NCI-H510A (cell line): ENCODE results near the gene GFRA1.

Experiments used
- DNase-seq: peaks from one replicate; lab custom pipeline; 2025; lab: John Stamatoyannopoulos, UW

The GFRA1 gene

DNA sequence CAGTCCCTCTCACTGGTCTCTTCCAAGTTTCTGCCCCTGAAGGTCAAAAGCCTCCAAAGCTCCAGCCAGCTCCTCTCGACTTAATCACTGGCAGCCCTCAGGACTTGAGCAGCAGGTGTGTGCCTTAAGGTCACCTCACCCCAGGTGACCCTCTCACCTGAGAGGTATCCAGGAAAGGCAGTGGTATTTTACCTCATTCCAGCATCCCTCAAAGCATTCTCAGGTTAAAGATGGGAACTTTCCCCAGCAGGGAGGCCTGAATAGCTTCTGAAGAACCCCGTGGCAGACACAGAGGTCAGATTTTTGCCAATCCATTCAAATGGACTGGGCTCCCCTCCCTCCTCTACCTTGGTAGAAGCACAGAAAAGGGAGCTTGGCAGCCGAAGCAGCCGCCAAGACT is 148.2 kb downstream of the GFRA1 start:
- DNase-seq, result no peak

DNA sequence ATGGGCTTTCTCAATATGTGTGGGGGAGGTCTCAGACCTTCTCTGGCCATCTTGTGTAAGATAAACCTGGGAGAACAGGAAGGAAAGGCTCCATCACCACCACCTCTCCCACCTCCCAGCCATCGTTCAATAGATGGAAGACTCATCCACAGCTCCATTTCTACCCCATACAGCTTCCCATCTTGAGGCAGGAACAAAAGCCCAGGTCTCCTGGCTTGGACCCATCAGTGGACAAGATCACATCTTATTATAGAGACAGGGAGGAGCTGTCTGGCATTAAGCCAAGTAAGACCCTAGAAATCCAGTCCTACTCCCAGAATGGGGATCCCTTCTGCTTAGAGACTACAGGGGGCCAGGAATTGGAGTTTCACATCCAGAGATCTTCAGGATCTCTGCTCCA is 150.3 kb downstream of the GFRA1 start:
- DNase-seq, result no peak

DNA sequence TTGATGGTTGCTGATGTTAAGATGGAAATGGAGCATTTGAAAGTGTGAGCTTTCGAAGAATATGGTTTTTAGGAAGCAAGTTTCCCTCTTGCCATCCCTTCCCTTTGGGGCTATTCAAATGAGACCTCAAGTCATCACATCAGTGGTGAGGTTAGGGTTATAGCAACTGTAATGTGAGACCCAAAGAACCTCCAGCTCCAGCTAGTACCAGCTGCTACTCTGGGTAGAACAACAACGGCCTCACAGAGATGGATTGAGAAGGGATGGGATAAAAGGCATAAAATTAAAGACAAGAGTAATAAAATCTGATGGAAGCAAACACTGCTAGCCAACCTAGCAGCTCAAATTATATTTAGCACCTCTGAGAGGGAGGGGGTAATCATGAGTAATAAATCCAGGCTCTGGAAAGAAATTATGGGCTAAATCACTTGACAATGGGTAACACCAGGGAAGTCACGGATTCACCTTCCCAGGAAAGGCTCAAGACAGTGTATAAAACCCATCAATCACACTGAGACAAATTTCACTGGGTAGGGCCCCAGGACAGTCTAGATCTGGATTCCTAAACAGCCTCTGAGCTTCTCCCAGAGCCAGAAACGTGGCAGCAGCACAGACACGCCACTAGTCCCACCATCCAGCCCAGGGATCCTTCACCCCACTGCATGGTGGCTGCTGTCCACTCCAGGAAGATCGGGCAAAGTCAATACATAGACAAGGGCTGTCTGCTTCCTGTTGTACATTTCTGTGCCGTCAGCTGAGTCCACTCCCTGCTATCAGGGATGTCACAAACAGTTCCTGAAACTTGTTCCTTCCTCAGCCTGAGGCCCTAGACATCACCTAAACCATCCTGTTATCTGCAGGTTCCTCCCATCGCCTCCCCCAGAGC is 151.1 kb downstream of the GFRA1 start:
- no peak for DNase-seq

DNA sequence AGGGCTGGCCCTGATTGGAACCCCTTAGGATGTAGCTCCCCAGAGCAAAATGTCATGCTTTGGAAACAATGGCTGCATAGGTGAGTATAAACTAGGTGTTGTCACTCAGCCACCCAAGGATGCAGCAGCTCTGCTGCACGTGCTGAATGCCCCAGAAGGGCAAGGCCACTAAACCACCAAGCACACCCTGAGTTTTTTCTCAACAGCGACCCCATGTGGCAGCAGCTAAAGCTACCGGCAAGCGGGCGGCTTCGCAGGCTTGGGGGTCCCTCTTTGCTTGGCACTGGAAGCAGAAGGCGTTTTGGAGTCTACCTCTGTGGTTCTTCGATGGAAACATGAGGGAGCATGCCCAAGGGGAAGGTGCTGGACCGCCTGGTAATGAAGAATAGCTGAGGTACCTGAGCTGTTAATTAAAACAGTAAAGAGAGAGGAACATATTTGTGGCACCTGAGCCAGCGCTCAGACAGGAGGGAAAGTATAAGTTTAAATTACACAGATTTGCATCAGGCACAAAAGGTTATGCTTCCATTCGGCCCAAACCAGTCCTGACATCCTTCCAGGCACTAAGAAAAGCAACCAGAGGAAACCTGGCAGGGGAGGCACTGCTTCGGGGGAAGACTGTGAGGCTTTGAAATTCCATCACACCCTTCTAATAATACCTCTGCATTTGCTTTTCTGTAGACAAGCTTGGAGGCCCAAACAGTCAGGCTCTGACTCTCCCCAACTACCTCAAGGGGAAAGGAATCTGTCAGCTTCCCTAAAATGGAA is 152.1 kb downstream of the GFRA1 start:
- DNase-seq, result no peak

DNA sequence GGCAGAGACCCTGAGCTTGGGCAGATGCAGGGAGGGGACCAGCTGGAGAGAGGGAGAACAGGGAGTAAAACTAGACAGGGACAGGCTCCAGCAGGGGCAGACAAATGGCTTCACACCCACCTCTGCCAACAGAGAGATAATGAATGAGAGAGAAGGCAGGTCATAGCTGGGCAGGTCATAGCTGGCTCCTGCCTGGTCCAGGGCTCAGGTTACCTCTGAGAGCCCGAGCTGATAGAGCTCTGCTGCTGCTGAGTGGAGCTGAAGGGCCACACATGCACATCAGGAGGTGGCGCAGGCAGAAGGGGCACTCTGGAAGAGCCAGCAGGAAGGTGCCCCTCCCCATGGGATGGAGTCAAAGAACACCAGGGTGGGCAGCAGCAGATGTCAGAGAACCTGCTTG is 154.2 kb downstream of the GFRA1 start:
- no peak for DNase-seq

DNA sequence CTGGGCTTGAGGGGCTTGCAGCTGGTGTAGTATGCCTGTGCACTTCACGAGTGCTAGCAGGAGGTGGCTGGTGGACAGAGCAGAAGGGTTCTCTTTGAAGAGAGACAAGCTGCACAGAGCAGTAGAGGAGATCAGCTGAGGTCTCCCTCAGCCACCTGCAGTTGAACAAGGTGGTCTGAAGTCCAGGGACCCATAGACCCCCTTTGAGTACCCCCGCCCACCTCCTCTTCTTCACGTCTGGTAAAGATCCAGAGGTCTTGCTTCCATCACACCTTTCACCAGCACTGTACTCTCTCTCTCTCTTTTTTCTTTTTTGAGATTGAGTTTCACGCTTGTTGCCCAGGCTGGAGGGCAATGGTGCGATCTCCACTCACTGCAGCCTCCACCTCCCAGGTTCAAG is 157.2 kb downstream of the GFRA1 start:
- DNase-seq, result no peak

DNA sequence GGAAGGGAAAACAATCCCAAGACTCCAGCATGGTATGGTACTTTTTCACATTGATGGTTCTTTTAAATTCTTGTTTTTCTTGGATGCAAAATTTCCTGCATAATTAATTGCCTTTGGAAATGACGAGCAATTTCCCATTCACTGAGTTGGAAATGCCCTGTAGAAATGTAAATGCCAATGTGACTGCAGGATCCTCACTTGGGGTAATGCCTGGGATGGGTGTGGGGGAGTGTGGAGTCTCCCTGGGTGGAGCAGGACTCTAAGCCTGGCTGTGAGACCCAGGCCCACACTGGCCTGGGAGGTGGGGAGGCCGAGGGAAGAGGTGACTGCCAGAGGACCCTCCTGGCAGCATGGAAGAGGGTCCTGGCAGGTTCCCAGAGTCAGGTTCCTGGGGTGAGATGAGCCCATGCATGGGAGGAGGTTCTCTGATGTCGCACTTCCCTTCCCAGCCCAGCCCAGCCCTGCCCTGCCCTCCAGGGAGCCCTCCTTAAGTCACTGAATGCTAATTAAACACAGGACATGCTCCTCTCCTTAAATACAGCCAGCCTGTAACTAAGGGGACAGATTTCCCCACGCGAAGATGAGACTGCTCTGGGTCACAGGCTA is 157.9 kb downstream of the GFRA1 start:
- no peak for DNase-seq

DNA sequence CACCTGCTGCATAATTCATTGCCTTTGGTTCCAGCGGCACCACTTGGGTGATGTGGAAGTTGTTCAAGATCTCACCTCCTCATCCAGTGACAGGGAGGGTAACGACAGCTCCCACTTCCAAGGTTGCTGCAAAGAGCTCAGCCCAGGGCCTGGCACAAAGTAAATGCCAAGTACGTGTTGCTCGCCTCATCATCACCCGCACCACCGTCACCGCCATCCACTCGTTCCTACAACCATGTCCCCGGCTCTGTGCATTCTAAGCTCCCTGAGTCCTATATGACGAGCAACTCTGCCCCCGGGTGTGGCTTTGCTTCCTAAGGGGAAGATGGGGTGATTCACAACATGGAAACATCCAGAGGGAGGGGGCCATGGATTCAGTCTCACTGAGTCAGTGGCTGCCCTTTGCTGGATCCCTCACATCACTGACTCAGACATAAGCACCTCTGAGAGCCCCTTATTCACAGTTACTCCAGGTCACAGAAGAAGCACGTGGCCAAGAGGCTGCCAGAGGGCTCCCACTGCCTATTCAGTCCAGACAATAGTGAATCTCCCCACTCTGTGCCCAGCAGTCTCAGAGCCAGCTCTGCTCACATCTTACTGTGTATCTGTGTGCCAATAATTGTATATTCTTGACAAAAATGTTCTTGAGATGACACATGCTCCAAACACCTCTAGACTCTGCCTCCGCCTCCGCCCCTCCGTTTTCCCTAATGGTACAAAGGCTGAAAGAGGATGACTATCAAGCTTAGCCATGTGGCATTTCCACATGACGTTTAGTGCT is 159.1 kb downstream of the GFRA1 start:
- DNase-seq, result no peak

DNA sequence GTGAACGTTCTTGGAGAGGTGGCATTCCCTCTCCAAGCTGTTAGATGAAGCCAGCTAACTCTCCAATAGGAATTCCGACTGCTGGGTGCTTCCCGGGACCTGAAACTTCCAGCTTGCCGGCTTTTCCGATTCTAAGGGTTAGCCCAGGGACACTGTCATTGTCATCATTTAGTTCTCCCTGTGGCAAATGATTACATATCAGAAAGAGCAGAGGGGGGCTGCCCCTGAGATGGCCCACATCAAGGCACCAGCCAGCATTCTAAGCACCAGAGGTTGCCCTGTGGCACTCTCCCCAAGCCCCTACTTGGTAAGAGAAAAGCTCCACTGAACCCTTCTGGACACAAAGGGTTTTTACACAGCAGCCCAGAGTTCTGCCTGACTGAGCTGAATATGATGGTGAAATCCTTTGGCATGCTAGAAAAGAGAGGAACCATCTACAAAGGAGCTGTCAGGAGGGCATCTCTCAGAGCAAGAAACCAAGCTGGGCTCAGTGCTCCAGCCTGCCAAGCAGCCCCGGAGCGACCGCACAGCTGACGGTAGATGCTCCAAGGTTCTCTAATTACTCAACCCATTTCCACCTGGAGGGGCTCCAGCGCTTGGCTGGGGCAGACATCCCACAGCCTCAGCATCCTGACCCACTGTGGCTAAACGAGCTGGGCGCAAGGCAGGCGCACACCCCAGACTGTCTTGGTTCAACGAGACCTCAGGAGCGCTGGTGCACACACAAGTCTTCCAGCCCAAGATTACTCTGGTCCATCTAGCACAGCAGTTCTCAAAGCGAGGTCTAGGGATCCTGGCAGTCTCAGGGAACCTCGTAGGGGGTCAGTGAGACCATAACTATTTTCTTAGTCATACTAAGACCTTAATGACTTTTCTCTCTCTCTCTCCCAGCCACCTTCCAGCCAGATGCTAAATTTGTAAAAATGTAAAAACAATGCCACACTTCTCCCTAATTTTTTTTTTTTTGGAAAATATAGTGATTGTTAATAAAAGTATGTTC is 160.5 kb downstream of the GFRA1 start:
- DNase-seq, result no peak

DNA sequence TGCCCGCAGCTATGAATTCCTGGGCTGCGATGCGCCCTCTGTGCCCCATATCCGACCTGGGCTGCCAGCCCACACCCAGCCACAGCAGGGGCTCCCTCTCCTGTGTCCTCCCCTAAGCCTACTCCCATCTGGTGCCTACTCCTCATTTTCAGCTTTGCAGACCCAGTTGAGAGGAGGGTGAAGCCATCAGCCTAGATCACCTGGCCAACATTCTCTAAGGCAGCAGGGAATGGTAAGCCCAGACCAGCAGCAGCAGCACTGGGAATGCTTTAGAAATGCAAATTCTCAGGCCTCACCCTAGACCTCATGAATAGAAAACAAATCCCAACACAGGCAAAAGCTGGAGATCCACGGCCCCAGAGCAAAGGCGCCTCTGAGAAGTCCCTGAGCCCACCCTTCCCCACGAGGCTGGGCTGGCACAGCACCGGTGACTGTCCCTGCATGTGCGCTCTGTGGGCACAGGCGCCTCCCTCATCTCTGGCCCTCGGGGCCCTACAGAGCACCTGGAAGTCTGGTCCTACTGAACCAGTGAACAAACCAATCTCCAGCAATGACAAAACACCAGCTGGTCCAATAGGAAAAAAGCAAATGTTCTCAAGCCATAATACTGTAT is 161.4 kb downstream of the GFRA1 start:
- no peak for DNase-seq

DNA sequence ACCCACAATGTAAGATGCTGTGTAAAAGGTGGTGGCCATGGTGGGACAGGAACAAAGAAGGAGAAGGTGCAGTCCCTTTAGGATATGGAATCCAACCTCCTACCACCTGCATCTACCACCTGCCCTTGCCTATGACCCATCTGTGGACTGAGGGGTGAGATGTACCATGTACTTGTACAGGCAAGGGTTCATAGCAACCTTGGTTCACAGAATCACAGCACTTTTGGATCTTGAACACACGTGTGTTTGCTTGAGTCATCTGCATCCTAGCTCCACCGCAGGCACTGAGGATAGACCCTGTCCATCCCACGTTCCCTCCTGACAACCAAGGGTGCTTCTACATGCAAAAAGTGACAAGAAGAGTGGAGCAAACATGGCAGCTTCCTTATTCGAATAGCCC is 162.3 kb downstream of the GFRA1 start:
- no peak for DNase-seq

DNA sequence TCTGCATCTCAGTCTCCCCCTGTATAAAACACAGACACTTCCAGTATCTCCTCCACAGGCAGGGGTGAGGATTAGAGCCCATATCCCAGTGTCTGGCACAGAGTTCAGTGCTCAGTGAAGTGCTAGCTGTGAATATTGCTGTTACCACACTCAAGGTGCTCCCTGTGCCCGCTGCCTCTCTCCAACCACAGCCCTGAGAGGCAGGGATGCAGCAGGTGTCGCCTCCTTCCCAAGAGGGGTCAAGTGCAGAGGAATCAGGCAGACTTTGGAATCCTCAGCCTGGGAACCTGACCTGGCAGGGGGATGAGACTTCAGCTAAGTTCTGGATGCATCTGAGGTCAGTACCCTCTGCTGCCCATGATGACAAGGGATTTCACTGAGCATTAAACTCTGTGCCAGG is 163.1 kb downstream of the GFRA1 start:
- no peak for DNase-seq

DNA sequence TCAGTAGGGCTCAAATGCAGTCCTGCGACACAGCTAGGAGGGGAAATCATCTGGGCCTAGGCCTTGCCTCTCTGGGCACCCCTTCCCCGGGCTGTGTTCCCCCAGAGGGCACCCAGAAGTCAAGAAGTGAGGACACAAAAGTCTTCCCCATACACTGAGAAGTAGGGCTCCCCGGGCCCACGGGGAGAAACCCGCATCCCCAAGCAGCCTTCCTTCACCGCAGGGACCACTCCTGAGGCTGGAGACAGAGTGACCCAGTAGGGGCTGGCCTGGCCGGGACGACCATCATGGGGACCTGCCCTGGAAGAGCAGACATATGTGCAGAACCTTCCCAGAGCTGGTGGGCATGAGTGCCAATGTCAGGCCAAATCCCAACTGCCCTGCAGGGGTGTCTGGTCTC is 163.5 kb downstream of the GFRA1 start:
- DNase-seq, result no peak

DNA sequence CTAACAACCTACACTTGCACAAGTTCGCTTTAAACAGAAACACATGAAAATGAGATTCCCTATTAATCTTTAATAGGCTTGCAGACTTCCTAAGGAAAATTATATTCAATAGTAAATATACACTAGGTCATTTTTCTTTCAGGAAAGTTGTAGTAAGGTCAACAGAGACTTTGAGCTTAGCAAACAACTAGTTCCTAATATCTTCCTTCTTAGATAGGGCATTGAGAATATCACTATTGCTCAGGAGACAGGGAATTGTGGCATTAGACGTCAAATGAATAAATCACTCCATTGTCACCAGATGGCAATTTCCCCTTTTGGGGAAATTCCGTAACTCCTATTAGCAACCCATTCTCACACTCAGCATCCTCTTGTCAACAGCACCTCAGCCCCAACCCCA is 164.9 kb downstream of the GFRA1 start:
- no peak for DNase-seq

DNA sequence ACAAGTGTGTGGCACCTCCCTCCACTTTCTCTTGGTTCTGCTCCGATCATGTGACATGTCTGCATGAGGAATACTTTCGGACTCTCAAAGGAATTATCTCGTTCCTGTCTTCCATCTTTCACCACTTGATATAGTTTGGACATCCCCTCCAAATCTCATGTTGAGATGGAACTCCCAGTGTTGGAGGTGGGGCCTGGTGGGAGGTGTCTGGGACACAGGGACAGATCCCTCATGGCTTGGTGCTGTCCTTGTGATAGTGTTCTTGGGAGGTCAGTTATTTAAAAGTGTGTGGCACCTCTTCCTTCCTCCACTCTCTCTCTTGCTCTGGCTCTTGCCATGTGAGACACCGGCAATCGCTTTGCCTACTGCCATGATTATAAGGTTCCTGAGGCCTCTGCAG is 166.4 kb downstream of the GFRA1 start:
- DNase-seq, result no peak

DNA sequence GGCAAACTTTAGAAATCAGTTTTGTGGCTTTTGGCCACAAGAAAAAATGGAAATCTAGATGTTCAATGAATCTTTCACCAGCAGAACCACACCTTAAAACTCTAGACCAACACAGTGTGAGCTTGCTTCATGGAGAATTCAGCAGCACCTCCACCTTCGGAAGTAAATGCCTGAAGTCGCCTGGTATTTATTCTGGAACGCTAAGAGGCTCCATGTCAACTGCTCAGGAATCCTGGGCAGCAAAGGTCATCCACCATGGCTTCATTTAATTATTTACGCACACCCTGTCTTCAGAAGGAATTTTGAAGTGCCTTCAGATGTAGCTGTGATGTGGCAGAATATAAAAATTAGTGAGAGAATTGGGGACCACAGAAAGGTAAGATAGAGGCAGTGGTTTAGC is 167.7 kb downstream of the GFRA1 start:
- no peak for DNase-seq

DNA sequence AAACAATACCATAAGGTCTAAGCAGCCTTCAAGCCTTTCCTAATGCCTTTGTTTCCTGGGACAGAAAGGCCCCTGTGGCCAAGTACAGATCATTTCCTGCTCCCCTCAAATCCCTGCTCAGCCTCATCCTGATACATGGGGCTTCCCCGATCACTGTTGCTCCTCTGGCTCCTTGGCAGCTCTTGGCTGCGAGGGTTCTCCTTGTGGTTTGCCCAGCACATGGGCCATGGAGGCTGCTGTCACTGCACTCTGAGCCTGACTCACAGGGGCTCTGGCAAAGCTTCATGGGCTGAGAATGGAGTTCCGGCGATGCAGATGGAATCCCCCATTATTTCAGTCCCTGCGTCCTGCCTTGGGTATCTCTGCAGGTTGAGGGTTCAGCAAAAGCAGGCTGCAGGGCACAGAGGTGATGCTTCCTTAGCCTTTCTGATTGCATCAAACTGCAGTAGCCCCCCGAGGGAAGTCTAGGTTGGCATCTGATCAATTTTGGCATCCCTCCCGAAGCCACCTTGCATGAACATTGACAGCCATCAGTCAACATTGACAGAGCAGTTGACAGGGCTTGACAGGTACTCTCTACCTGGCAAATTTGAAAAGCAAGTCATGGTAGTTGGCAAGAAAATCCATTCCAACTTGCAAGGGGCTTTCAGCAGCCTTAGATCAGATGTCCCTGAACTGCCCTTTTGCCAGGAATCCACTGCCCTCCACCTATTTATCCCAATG is 168.6 kb downstream of the GFRA1 start:
- no peak for DNase-seq

DNA sequence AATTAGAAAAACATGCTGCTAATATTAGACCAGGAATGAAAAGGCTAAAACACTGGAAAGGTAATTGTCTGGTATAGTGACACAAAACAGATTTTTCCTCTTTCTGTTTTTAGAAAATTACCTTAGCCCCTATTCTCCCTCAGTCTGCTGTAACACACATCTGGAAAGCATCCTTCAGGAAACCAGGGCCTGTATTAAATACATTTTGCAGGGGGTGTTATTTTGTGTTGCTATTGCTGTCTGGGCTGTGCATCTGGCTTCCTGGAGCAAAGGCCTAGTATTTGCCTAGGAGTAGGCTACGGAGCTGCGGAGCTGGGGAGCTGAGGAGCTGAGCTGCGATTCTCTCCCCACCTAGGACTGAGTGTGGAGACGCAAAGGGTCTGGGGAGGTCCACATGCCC is 169.3 kb downstream of the GFRA1 start:
- DNase-seq, result no peak

DNA sequence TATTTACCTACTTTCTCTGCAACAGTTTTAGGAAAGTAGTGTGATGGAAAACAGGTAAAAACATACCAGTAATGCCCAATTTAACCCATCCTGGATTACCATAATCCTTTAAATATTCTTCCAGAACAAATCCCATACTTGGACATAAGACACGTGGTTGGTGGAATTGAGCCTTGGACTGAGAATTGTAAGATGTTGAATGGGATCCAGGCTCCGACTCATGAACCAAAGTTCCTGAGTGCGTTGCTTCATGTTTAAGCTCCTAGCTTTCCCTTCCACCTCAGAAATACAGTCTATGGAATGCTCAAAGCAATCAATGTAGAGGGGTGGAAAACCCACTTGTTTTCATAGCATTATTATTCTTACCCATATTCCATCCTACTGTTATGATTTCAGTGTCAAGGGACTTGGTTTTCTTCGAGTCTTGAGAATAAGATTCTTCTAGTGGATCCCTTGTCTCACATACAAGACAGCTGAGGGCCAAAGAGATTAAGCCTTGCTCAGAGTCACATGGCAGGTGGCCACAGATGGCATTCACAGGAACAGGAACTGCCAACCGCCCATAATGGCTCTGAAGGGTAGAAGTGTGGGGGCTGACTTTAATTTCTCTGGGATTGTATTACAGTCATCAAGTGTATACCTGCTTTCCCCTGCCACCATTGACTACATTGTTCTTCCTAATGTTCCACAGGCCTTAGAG is 171.2 kb downstream of the GFRA1 start:
- DNase-seq, result no peak
